Astrocyte of the cerebellum (primary cell): Measurements from ENCODE around the gene REPS1.

Experiments used
- DNase-seq: peaks from one replicate; pipeline ENCODE4 v3.0.0-alpha.2; 2011; ENCODE audit warnings: low read depth
- H3K4me3 ChIP-seq: 2 replicates; pipeline ENCODE4 v1.5.1; 2011; ENCODE audit warnings: mild to moderate bottlenecking, low read depth, low read length, moderate library complexity
- in situ Hi-C: cut with HindIII; loops from 2 replicates; pipeline ENCODE4 v1.10.0; 2017; ENCODE audit warnings: low sequenced_read_pairs
- TF ChIP-seq, protein P1 (sequence below): IDR thresholded peaks from 2 replicates; pipeline ENCODE4 v1.5.1; 2012; ENCODE audit warnings: low read length, low read depth, moderate library complexity, mild to moderate bottlenecking; ENCODE audit errors: missing control alignments

The REPS1 gene

GRCh38 chr6:138979813-138980668, 8.0 kb downstream of the REPS1 start:
- no peak for DNase-seq
- in situ Hi-C loops = loop anchor here (5.0 kb wide), 1 partner anchor 37 kb away; no protein-coding TSS in a partner anchor
- H3K4me3 ChIP-seq = no peak overlapping the region
- TF ChIP-seq, protein P1, sequence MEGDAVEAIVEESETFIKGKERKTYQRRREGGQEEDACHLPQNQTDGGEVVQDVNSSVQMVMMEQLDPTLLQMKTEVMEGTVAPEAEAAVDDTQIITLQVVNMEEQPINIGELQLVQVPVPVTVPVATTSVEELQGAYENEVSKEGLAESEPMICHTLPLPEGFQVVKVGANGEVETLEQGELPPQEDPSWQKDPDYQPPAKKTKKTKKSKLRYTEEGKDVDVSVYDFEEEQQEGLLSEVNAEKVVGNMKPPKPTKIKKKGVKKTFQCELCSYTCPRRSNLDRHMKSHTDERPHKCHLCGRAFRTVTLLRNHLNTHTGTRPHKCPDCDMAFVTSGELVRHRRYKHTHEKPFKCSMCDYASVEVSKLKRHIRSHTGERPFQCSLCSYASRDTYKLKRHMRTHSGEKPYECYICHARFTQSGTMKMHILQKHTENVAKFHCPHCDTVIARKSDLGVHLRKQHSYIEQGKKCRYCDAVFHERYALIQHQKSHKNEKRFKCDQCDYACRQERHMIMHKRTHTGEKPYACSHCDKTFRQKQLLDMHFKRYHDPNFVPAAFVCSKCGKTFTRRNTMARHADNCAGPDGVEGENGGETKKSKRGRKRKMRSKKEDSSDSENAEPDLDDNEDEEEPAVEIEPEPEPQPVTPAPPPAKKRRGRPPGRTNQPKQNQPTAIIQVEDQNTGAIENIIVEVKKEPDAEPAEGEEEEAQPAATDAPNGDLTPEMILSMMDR = no peak

GRCh38 chr6:138979365-138979764, 8.7 kb downstream of the REPS1 start:
- TF ChIP-seq, protein P1 = no peak
- H3K4me3 ChIP-seq = no peak overlapping the region
- DNase-seq = no peak
- in situ Hi-C loops = loop anchor here (5.0 kb wide), 1 partner anchor 38 kb away; no protein-coding TSS in a partner anchor

DNA sequence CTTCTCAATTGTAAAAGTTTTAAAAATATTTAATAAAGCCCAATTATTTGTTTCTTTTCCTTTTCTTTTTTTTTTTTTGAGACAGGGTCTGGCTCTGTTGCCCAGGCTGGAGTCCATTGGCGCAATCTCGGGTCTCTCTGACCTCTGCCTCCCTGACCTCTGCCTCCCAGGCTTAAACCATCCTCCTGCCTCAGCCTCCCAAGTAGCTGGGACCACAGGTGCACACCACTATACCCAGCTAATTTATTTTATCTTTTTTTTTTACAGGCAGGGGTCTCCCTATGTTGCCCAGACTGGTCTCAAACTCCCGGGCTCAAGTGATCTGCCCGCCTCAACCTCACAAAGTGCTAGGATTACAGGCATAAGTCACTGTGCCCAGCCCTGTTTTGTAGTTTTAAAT, 9.8 kb downstream of the REPS1 start:
- no peak for DNase-seq
- no peak overlapping the region for H3K4me3 ChIP-seq
- TF ChIP-seq, protein P1 = no peak
- in situ Hi-C loops = loop anchor here (5.0 kb wide), 1 partner anchor 39 kb away; no protein-coding TSS in a partner anchor

DNA sequence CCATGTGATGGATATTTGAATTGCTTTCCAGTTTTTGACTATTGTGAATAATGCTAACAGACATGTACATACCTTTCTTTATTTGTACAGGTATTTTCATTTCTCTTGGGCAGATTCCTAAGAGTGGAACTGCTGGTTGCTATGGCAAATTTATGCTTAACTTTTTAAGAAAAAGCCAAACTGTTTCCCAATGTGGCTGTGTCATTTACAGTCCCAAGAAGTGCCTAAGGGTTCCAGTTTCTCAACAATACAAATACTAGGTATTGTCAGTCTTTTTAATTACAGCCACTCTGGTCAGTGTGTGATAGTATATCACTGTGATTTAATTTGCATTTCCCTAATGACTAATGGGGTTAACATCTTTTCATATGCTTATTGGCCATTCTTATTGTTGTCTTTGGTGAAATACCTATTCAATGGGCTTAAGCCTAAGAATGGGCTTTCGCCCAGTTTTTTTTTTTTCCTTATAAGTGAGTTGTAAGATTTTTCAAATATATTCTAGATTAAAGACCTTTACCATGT, 10.3 kb downstream of the REPS1 start:
- DNase-seq = no peak
- in situ Hi-C loops = loop anchor here (5.0 kb wide), 1 partner anchor 40 kb away; no protein-coding TSS in a partner anchor
- TF ChIP-seq, protein P1 = no peak
- H3K4me3 ChIP-seq = no peak overlapping the region

DNA sequence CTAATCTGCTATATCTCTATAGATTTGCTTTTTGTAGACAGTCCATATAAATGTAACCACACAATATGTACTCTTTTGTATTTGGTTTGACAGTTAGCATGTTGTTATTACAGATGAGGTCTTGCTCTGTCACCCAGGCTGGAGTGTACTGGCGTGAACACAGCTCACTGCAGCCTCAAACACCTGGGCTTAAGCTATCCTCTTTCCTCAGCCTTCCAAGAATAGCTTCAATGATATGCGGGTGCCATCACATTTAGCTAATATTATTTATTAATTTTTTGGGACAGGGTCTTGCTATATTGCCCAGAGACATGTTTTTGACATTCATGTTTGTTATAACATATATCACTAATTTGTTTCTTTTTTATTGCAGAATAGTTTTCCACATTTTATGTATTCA, 10.8 kb downstream of the REPS1 start:
- in situ Hi-C loops = loop anchor here (5.0 kb wide), 1 partner anchor 40 kb away; no protein-coding TSS in a partner anchor
- no peak for DNase-seq
- H3K4me3 ChIP-seq = no peak overlapping the region
- TF ChIP-seq, protein P1 = no peak

DNA sequence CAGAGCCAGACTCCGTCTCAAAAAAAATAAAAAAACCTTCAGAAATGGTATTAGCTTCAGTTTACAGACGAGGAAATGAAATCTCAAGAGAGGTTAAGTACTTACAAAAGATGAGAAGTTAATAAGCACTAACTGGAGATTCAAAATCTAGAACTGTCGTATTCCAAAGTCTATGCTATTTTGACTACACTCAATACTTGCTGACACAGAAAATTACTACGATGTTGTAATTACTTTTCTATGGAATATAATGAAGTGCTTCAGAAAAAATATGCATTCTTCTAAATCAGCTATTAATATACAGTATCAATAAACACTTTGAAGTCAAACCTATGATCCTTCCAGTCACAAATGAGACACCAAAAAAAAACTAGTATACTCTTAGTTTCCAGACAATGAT, 12.2 kb downstream of the REPS1 start:
- TF ChIP-seq, protein P1 = no peak
- no peak for DNase-seq
- in situ Hi-C loops = loop anchor here (5.0 kb wide), 1 partner anchor 41 kb away; no protein-coding TSS in a partner anchor
- no peak overlapping the region for H3K4me3 ChIP-seq
